Nephron (organoid): ENCODE data around the gene RUNX2.

Experiments used
- H3K27ac Mint-ChIP-seq, 3 experiments: 2 replicates each; pipeline ENCODE4 v1.8.0; 2020; ENCODE audit warnings: mixed read lengths in 3 of 3, mild to moderate bottlenecking in 2 of 3, moderate library complexity in 1 of 3
- H3K27me3 Mint-ChIP-seq: 2 replicates; pipeline ENCODE4 v1.8.0; 2021; ENCODE audit warnings: low read depth, mild to moderate bottlenecking, moderate library complexity, mixed read lengths
- H3K36me3 Mint-ChIP-seq: 2 replicates; pipeline ENCODE4 v1.8.0; 2020; ENCODE audit warnings: low read depth, mixed read lengths
- H3K4me1 Mint-ChIP-seq: 2 replicates; pipeline ENCODE4 v1.8.0; 2020; ENCODE audit warnings: mixed read lengths
- H3K4me3 Mint-ChIP-seq, 3 experiments: 2 replicates each; pipeline ENCODE4 v1.8.0; 2020; ENCODE audit warnings: mild to moderate bottlenecking in 3 of 3, mixed read lengths in 3 of 3, moderate library complexity in 2 of 3
- H3K9me3 Mint-ChIP-seq: 2 replicates; pipeline ENCODE4 v1.8.0; 2020; ENCODE audit warnings: mixed read lengths
- TF ChIP-seq, protein P1 (sequence below), 3 experiments: fragments of 200-600 bp; sonication (generic); IDR thresholded peaks; one replicate each; pipeline ENCODE4 v1.5.0; 2021; ENCODE audit warnings: antibody characterized with exemption in 3 of 3; ENCODE audit not compliant: unreplicated experiment in 3 of 3

RUNX2 gene

DNA sequence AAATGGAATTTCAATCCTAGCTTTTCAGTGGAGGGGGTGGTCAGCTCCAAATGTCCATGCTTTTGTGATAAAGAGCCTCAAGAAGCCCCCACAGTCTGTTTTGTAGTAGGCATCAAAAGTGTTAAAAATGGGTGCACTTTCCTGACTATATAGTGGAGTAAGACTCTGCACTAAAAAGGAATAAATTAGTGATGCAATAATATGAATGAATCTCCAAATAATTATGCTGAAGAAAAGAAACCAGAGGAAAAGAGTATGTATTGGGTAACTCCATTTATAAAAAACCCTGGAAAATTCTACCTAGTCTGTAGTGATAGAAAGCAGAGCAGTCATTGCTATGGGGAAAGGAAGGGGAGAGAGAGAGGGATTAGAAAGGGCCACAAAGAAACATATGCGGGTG lies 360.1 kb downstream of the RUNX2 start:
- no peaks in the 10 kb centered on the region for H3K36me3 Mint-ChIP-seq
- peaks cover 21% of the 10 kb centered on the region for H3K27me3 Mint-ChIP-seq

DNA sequence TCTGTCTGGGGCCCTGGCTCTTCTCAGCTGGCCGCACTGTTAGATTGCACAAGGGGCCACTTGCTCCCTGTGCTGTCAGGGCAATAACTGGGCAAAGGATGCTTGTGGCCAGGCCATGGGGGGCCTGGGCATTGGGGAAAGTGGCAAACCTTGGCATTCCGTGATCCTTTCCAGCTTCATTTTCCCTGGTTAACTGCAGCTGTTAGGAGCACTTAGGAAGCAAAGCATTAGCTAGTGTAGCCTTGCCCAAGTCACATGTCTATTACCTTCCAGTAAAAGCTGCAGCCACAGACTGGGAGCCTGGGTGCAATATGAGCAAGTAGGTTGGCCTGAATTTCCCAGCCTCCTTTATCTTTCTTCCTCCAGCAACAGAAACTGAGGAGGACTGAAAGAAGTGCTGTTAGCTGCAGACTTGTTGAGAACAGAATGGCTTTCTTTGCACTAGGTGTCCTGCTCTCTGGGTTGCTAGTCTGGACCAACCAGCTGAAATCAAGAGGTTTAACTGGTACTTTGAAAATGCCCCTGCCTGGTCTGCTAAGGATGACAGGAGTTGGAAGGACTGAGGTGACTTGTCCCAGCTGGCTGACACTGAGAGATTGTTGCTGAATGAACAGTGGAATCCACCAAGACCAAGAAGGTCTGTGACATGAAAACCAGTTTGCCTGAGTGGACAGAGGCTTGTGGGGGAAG lies 361.9 kb downstream of the RUNX2 start:
- no peak overlapping the region for H3K27ac Mint-ChIP-seq
- no peaks in the 10 kb centered on the region for H3K4me1 Mint-ChIP-seq
- H3K4me3 Mint-ChIP-seq, result no peak overlapping the region
- peaks cover 13% of the 10 kb centered on the region for H3K27me3 Mint-ChIP-seq
- peaks cover 2% of the 10 kb centered on the region for H3K9me3 Mint-ChIP-seq
- TF ChIP-seq, protein P1, sequence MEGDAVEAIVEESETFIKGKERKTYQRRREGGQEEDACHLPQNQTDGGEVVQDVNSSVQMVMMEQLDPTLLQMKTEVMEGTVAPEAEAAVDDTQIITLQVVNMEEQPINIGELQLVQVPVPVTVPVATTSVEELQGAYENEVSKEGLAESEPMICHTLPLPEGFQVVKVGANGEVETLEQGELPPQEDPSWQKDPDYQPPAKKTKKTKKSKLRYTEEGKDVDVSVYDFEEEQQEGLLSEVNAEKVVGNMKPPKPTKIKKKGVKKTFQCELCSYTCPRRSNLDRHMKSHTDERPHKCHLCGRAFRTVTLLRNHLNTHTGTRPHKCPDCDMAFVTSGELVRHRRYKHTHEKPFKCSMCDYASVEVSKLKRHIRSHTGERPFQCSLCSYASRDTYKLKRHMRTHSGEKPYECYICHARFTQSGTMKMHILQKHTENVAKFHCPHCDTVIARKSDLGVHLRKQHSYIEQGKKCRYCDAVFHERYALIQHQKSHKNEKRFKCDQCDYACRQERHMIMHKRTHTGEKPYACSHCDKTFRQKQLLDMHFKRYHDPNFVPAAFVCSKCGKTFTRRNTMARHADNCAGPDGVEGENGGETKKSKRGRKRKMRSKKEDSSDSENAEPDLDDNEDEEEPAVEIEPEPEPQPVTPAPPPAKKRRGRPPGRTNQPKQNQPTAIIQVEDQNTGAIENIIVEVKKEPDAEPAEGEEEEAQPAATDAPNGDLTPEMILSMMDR (IDR thresholded peaks at IDR 0.05; ENCODE audit: unreplicated experiment in 3 of 3), result no peak
- H3K36me3 Mint-ChIP-seq, result no peaks in the 10 kb centered on the region

More for the DNA sequence above, 360.1 kb downstream of the RUNX2 start:
- no peaks in the 10 kb centered on the region for H3K4me1 Mint-ChIP-seq
- H3K4me3 Mint-ChIP-seq, result no peak overlapping the region
- H3K27ac Mint-ChIP-seq, result no peak overlapping the region
- peaks cover 4% of the 10 kb centered on the region for H3K9me3 Mint-ChIP-seq
- TF ChIP-seq, protein P1 (IDR thresholded peaks at IDR 0.05; ENCODE audit: unreplicated experiment in 3 of 3), result no peak

DNA sequence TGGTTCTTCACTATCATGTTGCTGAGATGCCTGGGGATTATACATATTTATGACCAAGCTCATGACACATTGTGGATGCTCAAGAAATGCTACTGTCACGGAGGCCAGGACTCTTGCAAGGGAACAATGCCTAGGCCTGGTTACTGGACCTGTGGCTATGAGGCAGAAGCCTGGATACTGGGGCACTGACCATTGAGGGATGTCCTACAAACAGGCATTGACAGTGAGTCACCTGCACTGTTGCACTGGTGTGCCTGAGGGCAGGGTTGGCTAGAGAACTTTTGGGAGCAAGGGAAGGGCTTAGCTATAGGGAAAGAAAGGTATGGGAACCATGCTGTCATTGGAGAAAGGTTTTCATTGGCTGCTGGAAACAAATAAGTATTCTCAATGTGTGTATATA lies 362.7 kb downstream of the RUNX2 start:
- TF ChIP-seq, protein P1 (IDR thresholded peaks at IDR 0.05; ENCODE audit: unreplicated experiment in 3 of 3), result no peak
- Mint-ChIP-seq H3K36me3 (no peaks in the 10 kb centered on the region), H3K27me3 (peaks cover 13% of the 10 kb centered on the region), H3K27ac (no peak overlapping the region), H3K4me3 (no peak overlapping the region), H3K9me3 (peaks cover 2% of the 10 kb centered on the region), H3K4me1 (no peaks in the 10 kb centered on the region)

DNA sequence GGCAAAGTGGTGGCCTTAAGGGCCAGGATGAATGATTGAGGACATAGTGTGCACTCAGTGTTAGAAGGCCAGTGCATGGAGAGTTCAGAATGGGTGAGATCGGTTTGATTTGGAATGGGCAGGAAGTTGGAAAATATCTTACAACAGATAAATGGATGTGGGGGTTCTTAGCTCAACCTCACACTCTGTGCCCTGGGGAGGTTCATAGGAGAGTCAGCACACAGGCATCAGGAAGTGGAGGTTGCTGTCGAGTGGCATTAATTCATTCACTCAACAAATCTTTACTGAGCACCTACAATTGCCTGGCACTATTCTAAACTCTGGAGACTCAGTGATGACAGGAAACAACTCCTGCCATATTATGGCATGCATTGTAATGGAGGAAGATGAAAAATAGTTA lies 363.3 kb downstream of the RUNX2 start:
- H3K36me3 Mint-ChIP-seq, result no peaks in the 10 kb centered on the region
- H3K4me3 Mint-ChIP-seq, result no peak overlapping the region
- H3K9me3 Mint-ChIP-seq, result peaks cover 2% of the 10 kb centered on the region
- TF ChIP-seq, protein P1 (IDR thresholded peaks at IDR 0.05; ENCODE audit: unreplicated experiment in 3 of 3), result no peak
- H3K27me3 Mint-ChIP-seq, result peaks cover 12% of the 10 kb centered on the region
- no peak overlapping the region for H3K27ac Mint-ChIP-seq
- no peaks in the 10 kb centered on the region for H3K4me1 Mint-ChIP-seq

DNA sequence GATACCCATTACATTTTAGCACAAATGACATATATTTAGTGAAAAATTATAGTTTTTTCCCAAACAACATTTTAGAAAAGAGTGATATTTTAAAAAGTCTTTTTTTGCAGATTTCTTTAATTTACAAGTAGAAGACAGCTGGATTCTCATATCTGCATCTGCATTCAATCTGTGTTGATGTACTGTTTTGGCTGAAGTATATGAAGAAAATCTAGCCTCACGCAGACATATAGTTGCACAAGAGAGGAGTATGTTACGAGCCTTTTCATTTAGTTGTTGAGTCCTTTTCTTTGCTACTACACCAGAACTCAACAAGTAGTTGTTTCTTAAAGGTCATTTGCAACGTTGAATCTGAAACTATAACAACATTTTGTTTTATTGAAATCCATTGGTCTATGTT lies 363.9 kb downstream of the RUNX2 start:
- no peak overlapping the region for H3K4me3 Mint-ChIP-seq
- H3K4me1 Mint-ChIP-seq, result no peaks in the 10 kb centered on the region
- no peaks in the 10 kb centered on the region for H3K9me3 Mint-ChIP-seq
- H3K36me3 Mint-ChIP-seq, result no peaks in the 10 kb centered on the region
- H3K27me3 Mint-ChIP-seq, result peaks cover 7% of the 10 kb centered on the region
- no peak overlapping the region for H3K27ac Mint-ChIP-seq
- TF ChIP-seq, protein P1 (IDR thresholded peaks at IDR 0.05; ENCODE audit: unreplicated experiment in 3 of 3), result no peak

DNA sequence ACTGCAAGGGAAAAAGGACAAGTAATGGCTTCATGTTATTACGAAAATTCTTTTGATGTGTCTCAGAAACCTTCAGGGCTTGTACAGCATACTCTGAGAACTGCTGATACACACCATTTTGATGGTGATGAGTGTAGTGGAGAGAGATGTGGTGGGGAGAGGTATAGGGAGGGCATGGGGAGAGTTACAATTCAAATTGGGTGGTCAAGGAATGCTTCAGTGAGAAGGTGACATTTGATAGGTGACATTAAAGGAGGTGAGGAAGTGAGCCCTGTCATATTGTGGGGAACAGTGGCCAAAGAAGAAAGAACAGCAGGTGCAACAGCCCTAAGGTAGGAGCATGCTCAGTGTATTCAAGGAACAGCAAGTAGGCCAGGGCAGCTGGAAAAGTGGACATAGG lies 368.6 kb downstream of the RUNX2 start:
- Mint-ChIP-seq H3K27me3 (peaks cover 18% of the 10 kb centered on the region), H3K4me1 (no peaks in the 10 kb centered on the region)
- TF ChIP-seq, protein P1 (IDR thresholded peaks at IDR 0.05; ENCODE audit: unreplicated experiment in 3 of 3), result no peak

More for the DNA sequence above, 368.6 kb downstream of the RUNX2 start:
- Mint-ChIP-seq H3K27ac (no peak overlapping the region), H3K9me3 (no peaks in the 10 kb centered on the region), H3K36me3 (no peaks in the 10 kb centered on the region), H3K4me3 (no peak overlapping the region)
